NCI-H1417 (cell line): ENCODE data around the gene DGAT2.
"Not testable (repeated sequence)": the region's sequence is repeated elsewhere in the genome, so short reads cannot be mapped to it uniquely, and the experiment has no call there.

Experiments
- DNase-seq, 3 experiments: peaks; one replicate each; lab custom pipeline; 2025; lab: John Stamatoyannopoulos, UW

DGAT2 gene

DNA sequence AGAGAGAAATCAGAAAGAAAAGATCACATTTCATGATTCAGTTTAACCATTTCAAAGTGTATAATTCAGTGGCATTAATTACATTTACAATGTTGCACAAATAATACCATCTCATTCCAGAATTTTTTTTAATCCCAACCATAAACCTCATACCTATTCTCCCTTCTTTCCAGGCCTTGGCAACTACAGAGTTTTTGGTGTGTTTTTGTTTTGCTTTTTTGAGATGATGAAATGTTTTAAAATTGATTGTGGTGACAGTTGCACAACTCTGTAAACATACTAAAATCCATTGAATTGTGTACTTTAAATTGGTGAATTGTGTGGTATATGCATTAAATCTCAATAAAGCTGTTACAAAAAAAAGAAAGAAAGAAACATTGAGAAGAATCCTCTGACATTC, 13.6 kb upstream of the DGAT2 start:
- DNase-seq, result not testable (repeated sequence)

DNA sequence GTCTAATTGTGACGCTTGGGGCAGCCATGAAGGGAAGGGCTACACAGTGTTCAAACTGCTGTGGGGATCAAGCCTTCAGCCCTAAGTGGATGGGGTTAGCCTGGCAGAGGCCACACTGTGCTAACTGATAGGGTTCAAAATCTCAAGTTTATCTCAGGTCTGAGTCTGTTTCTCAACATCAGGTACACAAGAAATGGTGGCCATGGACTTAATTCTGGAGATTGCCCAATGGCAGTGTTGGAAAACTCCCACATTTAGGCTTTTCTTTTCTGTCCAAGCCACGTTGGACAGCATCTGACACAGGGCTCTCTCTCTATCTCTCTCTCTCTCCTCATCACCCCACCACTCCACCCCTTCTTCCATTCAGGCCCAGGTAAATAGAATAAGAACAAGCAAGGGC, 10.9 kb upstream of the DGAT2 start:
- no peak for DNase-seq

DNA sequence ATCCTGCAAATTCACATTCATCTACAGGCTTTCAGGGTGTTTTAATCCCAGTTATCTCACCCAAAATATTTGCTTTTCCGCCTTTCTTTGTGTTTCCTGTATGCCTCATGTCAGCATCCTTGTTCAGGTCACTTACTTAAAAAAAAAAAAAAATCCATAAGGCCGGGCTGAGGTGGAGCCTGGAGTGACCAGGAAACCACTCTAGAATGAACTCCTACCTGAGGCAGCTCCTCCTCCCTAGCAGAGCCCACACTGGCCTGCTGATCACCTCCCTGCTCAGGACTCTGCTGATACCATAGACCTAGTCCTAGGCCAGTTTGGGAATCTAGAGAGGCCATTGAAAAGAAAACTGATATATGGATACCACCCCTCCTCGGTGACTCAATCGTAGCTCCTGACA, 8.7 kb upstream of the DGAT2 start:
- no peak for DNase-seq

DNA sequence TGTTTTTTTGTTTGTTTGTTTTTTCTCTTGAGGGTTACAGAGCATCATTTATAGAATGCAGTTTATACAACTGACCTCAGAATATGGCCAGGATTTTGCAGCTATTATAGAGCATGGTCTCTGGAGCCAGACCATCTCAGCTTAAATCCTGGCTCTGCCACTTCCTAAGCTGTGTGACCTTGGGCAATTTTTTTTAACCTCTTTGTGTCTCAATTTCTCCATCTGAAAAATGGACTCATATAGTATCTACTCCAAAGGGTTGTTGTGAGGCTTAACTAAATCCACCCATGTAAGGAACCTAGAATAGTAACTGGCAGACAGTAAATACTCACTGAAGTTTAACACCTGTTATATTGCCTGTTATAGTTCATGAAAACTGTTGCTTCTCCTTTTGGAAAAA, 8.3 kb upstream of the DGAT2 start:
- no peak for DNase-seq

DNA sequence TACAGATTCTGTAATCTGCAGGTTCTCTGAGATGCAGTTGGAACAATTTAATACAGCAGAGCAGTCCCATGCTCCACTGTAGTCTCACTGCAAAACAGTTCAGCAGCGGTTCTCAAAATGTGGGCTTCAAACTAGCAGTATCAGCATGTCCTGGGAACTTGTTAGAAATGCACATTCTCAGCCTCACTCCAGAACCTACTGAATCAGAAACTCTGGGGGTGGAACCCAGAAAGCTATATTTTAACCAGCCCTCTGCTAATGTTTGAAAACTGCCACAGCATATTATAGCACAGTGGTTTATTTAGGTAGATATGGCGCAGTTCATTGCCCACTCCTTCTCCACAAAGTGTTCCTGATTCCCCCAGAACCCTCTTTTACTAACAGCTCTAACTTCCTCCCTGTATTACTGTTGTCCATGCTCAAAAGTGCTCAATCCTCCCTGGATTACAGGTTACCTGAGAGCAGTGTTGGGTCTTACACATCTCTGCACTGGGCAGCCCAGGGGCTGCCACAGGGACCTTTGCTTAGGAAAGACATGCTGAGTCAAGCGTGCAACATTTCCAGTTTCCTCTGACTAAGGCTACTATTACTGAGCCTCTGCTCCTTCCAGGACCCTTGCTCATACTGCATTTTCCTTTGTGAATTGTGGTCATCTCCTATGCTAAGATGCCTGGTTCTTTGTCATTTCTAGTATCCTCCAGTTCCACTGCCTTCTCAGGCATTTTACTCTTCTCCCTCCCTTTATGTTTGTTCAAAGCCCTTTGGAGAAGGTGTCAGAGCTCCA, 7.7 kb upstream of the DGAT2 start:
- no peak for DNase-seq

DNA sequence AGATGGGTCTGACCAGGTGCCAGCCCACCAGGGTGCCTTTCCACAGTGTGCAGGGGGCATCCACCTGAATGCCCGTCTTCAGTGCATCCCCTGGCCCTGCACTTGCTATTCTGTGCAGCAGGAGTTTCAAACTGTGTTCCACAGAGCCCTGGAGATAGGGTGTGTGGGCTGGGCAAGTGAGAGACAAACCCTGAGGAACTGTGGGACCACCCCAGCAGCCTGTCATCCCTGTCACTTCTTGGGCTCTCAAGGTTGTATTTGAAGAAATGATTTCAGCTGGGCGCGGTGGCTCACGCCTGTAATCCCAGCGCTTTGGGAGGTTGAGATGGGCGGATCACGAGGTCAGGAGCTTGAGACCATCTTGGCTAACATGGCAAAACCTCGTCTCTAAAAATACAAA, 6.4 kb upstream of the DGAT2 start:
- DNase-seq, result no peak

DNA sequence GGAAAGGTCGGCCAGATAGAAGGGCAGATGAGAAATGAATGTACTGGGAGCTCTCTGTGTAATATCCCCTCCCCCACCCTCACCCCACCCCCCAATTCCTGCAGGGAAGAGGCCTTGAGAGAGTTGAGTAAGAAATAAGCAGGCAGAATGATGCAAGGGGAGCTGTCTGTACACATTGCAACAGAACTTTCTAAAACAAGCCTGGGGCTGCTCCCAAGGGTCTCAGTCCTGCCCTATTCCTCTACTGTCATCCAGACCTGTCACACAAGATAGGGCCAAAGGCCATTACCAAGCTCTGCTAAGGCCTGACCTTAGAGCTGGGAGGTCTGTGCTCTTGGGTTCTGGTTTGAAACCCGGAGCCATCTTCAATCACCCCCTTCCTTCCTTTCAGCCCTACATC, 5.7 kb upstream of the DGAT2 start:
- no peak for DNase-seq

DNA sequence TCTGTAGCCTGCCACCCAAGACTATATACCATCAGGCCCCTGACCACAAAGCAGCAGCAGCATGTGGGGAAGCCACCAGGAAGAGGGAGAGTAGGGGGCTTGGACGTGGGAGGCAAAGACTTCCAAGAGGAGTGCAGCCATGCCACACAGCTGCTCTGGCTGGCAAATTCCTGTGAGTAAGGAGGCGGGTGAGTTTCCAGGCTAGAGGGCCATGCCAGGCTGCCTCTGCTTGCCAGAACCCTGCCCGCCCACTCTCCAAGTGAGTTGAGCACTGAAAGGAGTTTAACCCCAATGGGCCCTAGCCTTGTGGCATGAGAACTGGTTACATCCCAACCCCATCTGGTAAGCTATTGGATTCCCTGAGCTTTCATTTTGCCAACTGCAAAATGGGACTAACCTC, 4.7 kb upstream of the DGAT2 start:
- DNase-seq, result no peak

DNA sequence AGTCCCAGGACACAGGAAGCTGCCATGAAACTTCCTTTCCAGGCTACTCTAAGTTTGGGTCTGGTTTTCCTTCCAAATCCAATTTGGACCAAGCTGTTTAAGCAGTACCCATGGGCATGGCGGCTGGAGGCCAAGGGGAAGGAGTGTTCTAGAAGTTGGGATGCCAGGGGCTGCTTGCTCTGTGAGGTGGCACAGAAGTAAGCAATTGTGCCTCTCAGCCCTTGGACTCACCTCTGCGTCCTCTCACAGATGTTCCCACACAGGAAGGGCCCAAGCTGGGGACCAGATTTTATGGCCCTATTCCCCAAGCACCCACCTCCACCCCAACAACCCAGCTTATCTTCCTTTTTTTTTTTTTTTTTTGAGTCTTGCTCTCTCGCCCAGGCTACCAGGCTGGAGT, 3.5 kb upstream of the DGAT2 start:
- no peak for DNase-seq

DNA sequence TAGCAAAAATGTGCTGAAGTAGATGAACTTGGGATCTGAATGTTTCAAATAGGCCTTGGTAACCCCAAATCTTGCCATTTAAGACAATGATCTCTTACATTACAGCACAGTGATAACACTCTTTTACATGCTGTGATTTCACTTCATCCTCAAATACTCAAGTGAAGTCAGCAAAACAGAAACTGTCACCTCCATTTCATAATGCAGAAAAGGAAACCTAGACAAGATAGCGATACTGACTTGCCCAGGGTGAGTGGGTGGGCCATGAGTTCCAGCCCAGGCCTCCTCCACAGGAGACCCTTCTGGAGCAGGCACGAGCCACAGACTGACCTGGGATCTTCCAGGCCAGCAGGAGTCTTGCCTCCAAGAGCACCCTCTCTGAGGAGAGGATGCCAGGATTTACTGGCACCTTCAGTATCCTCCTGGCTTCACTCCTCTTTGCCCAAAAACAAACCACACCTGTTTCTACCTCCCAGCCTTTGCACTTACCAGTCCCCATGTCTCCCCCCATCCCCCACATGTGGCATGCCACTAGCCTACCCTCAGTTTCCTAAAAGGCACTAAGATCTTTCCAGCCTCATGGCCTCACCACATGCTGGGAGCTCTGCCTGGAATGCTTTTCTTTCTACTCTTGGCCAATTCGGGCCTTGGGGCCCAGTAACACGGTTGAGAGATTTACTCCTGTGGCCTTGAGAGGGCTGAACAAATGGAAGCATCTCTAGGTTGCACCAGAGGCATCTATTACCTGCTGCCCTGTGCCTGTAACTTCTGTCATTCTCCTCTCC, 1.9 kb upstream of the DGAT2 start:
- DNase-seq, result no peak

DNA sequence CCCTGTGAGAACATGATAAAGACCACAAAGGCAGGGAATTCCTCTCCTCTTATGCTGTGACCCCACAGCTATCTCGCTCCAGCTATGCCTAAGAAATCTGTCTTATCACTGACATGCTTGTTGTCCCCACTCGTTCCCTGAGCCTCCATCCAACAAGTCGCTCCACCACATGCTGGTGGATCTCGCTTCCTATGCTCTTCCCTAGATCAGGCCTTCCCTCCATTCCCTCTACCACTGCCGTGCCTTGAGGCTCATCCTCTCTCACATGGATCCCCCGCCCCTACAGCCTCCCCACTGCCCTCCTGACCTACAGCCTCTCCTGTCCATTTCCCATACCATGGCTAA, 1.4 kb upstream of the DGAT2 start:
- peak in 1 of 3 experiments; percentile 20 for DNase-seq

DNA sequence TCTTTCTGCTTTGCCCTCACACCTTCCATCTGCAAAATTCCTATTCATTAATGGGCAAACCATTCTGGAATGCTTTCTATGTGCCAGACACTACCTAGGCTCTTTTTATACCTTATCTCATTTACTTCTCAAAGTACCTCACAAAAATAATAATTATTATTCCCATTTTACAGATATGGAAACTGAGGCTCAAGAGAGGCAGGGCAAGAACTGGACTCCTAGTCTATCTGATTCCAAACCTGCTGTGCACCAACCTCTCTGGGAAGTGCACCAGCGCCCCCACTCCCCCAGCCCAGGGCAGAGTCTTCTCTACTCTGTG, 826 bp upstream of the DGAT2 start:
- no peak for DNase-seq

DNA sequence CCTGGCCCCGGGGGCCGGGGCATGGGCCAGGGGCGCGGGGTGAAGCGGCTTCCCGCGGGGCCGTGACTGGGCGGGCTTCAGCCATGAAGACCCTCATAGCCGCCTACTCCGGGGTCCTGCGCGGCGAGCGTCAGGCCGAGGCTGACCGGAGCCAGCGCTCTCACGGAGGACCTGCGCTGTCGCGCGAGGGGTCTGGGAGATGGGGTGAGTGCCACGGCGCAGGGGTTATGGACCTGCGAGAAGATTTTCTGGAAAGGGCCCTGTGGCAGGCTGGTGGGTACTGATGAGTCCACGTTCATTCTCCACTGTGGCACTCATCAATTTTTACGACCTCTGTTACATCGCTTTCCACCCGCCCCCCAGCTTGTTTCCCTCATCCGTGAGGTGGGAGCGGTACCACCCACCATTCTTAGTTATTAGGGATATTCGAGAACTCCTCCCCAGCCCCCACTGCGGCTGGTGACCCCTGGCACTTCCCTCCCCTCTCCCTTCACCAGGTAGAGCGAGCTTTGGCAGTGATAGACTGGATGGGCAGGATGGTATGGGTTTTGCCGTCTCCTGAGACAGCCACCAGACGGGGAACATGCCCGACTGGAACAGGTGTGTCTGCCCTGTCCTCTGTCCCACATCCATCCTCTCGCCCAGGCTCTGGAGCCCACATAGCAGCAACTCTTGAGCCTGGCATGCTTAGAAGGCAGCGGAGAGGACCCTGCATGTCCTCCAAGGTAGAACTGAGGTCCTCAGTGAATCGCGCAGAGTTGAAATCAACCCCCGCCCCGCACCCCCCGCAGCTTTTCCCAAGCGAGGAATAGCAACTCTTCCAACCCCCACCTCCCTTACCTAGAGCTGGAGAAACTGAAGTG, 562 bp downstream of the DGAT2 start:
- DNase-seq, result peak in 2 of 3 experiments; percentile 59 to 70

DNA sequence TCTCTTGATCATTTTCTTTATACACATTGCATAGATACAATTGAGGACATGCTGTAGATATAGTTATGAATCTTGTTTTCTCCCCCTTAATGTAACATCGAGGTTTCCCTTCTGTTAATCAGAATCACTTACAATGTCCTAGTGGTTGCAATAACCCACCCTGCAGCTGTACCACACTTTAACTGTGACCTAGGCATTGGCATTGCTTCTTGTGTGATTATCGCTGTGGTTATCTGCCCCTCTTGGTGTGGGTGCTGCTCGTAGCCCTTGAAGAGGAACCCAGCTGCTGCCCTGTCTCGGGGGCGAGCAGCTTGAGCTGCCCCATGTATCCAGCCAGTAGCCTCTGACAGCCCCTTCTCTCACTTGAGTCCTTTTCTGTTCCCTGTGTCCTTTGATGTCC, 1.5 kb downstream of the DGAT2 start:
- no peak for DNase-seq

DNA sequence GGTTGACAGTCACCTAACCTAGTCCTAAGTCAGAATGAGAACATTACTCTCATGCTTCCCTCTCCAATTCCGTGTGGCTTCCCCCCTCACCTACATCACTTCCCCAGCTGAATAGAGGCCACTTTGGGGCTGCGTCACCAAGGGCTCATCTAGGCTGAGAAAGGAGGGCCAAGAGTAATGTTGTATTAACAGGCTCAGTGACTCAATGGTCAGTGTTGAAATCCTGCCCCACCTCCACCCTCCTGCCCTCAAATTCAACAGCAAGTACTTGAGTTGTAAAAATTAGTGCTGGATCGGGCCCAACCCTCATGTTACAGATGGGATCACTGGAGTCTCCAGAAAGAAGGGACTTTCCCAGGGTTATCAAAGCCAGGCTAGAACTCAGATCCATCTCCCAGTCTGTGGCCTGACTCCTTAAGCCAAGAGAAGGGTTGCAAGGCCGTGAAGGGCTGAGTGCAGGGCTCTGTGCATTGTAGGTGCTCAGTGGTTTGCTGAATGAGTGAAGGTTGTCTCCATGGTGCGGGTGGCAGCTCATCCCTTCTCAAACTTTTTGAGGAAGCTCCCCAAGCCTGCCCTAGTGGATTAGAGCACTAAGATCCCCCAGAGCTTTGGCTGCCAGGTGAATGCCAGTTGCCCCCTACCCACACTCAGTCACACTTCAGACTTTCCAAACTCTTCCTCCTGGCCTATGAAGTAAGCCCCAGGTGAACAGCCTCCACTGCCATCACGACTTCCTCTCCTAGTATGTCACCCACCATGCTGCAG, 3.2 kb downstream of the DGAT2 start:
- DNase-seq, result no peak

DNA sequence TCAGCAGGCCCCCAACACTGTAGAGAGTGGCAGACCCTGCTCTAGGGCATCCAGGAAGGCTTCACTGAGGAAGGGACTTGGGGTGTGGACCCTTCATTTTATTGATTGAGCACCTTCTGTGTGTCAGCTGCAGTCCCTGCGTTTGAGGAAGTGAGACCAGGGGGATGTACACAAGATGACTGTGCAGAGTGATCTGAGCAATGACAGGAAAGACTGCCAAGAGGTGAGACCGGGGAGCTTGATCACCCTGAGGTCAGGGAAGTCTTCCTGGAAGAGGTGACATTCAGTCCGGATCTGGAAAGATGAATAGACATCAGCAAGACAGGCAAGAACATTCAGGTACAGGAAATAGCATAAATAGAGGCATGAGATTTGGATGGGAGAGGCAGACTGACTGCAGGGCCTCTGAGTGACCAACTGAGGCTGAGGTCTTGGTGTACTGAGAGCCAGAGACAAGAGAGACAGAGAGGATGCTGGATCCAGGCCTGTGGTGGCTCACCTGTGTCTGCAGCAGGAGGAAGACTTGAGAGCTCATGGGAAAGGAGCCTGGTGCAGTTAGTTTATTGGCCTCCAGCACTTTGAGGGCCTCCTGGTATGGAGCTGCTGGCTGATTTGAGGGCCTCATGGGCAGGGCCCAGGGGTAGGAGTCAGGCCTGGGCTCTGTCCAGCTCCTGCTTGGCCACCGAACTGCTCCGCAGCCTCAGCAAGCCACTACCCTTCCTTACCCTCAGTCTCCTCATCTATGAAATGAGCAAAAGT, 5.2 kb downstream of the DGAT2 start:
- DNase-seq, result no peak

DNA sequence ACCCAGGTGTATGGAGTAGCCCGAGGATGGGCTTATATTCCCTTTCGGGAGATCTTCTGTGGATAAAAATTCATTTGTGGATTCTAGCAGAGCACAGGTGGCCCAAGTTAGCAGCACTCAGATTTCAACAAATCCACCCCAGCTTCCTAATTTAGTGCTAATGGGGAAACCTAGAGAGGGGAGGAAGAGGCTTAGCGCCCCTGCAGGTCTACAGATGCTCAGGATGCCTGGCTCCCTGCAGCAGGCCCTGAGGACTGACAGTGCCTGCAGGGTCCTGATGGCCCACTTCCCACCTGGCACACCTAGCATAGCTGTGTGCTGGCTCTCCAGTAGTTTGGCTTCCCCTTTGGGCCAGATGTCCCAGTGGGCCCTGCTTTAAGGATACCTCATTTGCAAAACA, 6.5 kb downstream of the DGAT2 start:
- DNase-seq, result no peak

DNA sequence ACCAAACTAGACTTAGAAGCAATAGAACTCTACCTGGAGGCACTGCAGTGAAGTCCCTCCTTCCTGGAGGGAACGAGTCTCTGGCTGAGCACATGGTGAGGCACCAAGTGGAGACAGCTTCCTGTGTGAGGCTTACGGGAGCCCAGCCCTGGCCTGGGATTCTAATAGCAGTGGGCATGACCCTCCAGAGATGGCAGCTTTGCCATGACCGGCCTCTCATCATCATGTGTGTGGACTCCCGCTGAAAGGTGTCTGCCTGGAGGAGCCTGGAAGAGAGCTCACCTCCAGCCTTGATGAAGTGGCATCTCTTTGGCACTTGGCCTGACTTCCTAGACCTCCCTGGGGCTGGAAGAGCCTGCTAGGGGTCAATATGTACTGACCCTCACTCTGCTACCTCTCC, 8.0 kb downstream of the DGAT2 start:
- DNase-seq, result no peak

DNA sequence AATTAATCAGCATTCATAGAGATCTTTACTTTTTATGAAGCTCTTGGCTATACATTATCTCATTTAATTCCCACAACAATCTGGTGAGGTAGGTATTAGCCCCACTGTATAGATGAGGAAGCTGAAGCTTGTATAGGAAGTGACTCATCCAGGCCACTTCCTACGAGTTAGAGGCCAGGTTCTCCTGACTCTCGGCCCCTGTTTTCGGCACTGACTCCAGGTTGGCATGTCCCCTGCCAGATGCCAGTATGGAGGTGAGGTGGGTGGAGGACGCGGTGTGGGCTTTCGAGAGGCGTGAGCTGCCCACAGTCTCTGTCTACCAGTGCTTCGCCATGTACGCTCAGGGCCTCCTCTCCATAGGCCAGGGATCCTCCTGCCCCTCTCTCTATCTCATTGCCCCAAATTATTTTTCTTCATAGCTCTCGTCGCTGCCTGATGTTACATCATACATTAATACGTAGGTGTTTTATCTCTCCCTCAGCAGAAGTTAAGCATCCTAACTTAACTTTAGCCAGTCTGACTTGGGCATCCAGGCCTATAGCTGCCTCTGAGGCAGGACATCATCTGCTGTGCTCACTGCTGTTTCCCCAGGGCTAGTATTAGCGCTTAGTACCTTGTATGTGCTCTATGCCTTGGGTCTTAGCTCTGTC, 9.0 kb downstream of the DGAT2 start:
- no peak for DNase-seq

DNA sequence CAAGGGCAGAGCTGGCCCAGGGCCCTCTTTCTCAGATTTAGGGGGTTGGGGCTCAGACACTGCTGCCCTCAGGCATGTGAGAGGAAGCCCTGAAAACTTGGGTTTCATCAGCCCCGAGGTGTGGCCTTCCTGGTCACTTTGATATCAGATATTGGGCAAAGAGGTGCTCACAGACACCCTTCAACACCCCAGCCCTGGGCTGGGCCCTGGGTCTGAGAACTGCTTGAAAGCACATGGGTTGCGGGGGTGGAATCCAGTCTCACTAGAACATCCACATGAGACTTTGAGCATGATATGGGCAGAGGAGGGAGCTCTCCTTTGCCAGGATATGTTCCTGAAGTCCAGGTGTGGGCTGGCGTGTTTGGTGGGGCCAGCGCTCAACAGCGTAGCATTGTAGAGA, 10.4 kb downstream of the DGAT2 start:
- no peak for DNase-seq

DNA sequence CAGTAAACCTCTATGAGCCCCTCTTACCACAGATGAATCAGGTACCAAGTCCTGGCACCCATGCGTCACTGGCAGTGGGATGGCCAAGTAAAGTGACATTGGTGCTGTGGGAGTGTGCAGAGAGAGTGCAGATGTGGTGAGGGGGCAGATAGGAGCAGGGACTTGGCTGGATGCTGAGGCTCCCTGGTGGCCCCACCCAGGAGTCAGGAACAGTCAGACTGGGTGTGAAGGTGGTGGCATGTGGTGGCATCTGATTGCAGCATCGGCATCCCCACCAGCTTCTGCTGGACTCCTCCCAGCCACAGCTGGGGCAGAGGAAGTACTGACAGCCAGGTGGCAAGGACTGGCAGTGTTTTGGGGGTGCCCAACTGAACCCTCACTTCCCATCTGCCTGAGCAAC, 11.4 kb downstream of the DGAT2 start:
- no peak for DNase-seq
